NT2/D1 (cell line): ENCODE results near the gene COL1A1.

Experiments
- SUZ12 ChIP-seq: IDR thresholded peaks from 2 replicates; pipeline ENCODE4 v1.6.1; 2011; ENCODE audit not compliant: insufficient read length, insufficient read depth; ENCODE audit errors: extremely low read depth
- YY1 ChIP-seq: IDR thresholded peaks from 2 replicates; pipeline ENCODE4 v1.6.1; 2011; ENCODE audit not compliant: insufficient read length, insufficient read depth

DNA sequence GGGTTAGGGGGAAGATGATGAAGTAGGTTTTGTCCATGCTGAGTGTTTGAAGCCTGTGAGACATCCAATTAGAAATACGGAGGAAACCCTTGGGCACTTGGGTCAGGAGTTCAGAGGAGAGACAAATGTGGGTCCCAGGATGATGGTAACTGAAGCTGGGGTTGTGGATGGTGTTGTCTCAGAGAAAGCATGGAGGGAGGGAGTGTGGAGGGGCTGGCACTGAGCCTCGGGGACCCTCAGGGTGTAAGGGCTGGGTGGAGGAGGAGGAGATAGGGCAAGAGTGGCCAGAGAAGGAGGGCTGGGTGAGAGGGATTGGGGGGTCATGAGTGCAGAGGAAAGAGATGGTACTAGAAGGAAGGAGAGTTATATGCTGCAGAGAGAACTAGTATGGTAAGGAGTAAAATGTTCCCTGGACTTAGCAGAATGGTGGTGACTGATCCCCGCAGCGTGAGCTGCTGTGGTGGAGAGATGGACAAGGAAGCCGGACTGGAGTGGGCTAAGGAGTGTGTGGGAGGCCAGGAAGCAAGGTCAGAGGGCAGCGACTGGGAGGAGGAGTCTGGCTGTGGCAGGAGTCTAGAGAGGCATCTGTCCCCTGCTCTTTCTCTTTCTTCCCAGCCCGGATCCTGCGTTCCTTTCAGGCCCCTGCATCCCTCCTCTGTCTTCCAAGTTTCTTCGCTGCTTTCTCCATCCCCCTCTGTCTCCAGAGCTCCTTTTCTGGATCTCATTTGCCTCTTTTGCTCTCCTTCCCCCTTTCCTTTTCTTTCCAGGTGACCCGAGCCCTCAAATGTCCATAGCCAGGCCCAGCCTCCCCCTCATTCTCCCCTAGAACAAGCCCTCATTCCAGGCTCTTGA lies 3.9 kb upstream of the COL1A1 start:
- TF ChIP-seq YY1 = no peak
- TF ChIP-seq SUZ12 = no peak
